ENCODE measurements around the gene HOXA6. TPM values are rescaled to one million over a fixed set of nuclear protein-coding genes. Genes with fewer than 3 reads are reported as not detected.

The HOXA6 gene
- total RNA-seq, 1 experiment from 2014 or later = not detected

GRCh38 chr7:27108390-27109127 is 39.0 kb downstream of the HOXA6 start:
- Mint-ChIP-seq H3K4me3 (peak overlapping the region; percentile 36 to 70; a peak in 3 of 5 replicates), H3K36me3 (ENCODE audit: insufficient read depth in 1 of 3, low read depth in 3 of 3) (no peaks in the 10 kb centered on the region; a peak in 1 of 7 replicates), H3K27ac (no peak overlapping the region), H3K4me1 (peaks cover 10 to 22% of the 10 kb centered on the region in 2 experiments), H3K27me3 (ENCODE audit: low read depth) (peaks cover 100% of the 10 kb centered on the region), H3K9me3 (peaks cover 0 to 7% of the 10 kb centered on the region in 2 experiments; a peak in 4 of 5 replicates)
- TF ChIP-seq CTCF (conservative IDR thresholded peaks at IDR 0.05) = no peak
- H3K18ac ChIP-seq (ENCODE audit: insufficient read length, low read depth, low read length) = no peak overlapping the region
- no peak overlapping the region for H2AFZ ChIP-seq (ENCODE audit: low read length)
- no peaks in the 10 kb centered on the region for H3K9me3 ChIP-seq (ENCODE audit: control insufficient read depth, low read depth, low read length)
- peaks cover 100% of the 10 kb centered on the region for H3K27me3 ChIP-seq (ENCODE audit: insufficient read depth, low read length)
- H2BK12ac ChIP-seq (ENCODE audit: insufficient read length, low read depth, low read length) = no peak overlapping the region
- no peak overlapping the region for H2BK5ac ChIP-seq (ENCODE audit: insufficient read length, low read length)
- no peak overlapping the region for H3K56ac ChIP-seq (ENCODE audit: insufficient read length, low read depth, low read length)
- peaks cover 3% of the 10 kb centered on the region for H3K23me2 ChIP-seq (ENCODE audit: insufficient read length, low read depth, low read length, poor library complexity, severe bottlenecking)
- no peak overlapping the region for H3K9ac ChIP-seq (ENCODE audit: extremely low read depth, insufficient read length, low read length)
- H2BK120ac ChIP-seq (ENCODE audit: low read depth, low read length, poor library complexity, severe bottlenecking) = no peak overlapping the region
- H3T11ph ChIP-seq (ENCODE audit: low read length) = no peak overlapping the region
- no peaks in the 10 kb centered on the region for H3K4me1 ChIP-seq (ENCODE audit: insufficient read depth, low read length)
- H2AK5ac ChIP-seq (ENCODE audit: insufficient read length, low read length) = no peak overlapping the region
- H2BK15ac ChIP-seq (ENCODE audit: low read depth, low read length) = no peak overlapping the region
- H3K4ac ChIP-seq (ENCODE audit: low read depth, low read length) = no peak overlapping the region
- H3K79me2 ChIP-seq (ENCODE audit: insufficient read depth, low read length) = no peaks in the 10 kb centered on the region
- H4K20me1 ChIP-seq (ENCODE audit: control insufficient read depth, insufficient read depth, insufficient read length) = peaks cover 2% of the 10 kb centered on the region
- H3K14ac ChIP-seq (ENCODE audit: insufficient read depth, low read length) = no peak overlapping the region
- H3K79me1 ChIP-seq (ENCODE audit: insufficient read depth, low read depth, low read length, poor library complexity, severe bottlenecking) = no peaks in the 10 kb centered on the region
- peak; percentile 86 for DNase-seq
- no CpG with 5 or more reads among the region's 41 CpGs for WGBS (ENCODE audit: extremely low coverage, insufficient read length, low lambda C conversion rate)
- no peak overlapping the region for H2BK20ac ChIP-seq (ENCODE audit: low read depth, low read length, poor library complexity, severe bottlenecking)
- no peak overlapping the region for H3K27ac ChIP-seq (ENCODE audit: insufficient read length, low read depth, low read length)
- no peak overlapping the region for H4K8ac ChIP-seq (replicated peaks; ENCODE audit: insufficient read length, low read depth, low read length)
- no peak overlapping the region for H3K4me2 ChIP-seq (ENCODE audit: insufficient read depth, insufficient read length, low read length)
- H4K91ac ChIP-seq (ENCODE audit: insufficient read length, low read depth, low read length) = no peak overlapping the region
- no peak overlapping the region for H3K23ac ChIP-seq (ENCODE audit: insufficient read length, low read depth, low read length)
- no peak overlapping the region for H4K5ac ChIP-seq (ENCODE audit: insufficient read length, low read depth, low read length)

Data from H9 (cell line).